Adipocyte (in vitro differentiated cells): Measurements from ENCODE around the gene INHBC.
"Not testable (repeated sequence)": the region's sequence is repeated elsewhere in the genome, so short reads cannot be mapped to it uniquely, and the experiment has no call there.

Source experiments
- DNase-seq: peaks from one replicate; pipeline ENCODE4 v3.0.0-alpha.2; 2015; ENCODE audit warnings: low read depth
- H3K27me3 ChIP-seq: replicated peaks from 2 replicates; pipeline ENCODE4 v1.7.0; 2013; ENCODE audit warnings: mild to moderate bottlenecking, low read length, moderate library complexity; ENCODE audit not compliant: control insufficient read depth, insufficient read depth
- H3K36me3 ChIP-seq: 2 replicates; pipeline ENCODE4 v1.7.0; 2013; ENCODE audit warnings: low read length, mild to moderate bottlenecking, moderate library complexity; ENCODE audit not compliant: control insufficient read depth, insufficient read depth, severe bottlenecking
- H3K4me1 ChIP-seq: 2 replicates; pipeline ENCODE4 v1.7.0; 2013; ENCODE audit warnings: mild to moderate bottlenecking, low read length, moderate library complexity; ENCODE audit not compliant: control insufficient read depth, insufficient read depth
- H3K4me3 ChIP-seq: 2 replicates; pipeline ENCODE4 v1.7.0; 2013; ENCODE audit warnings: mild to moderate bottlenecking, low read length, moderate library complexity
- H3K9ac ChIP-seq: 2 replicates; pipeline ENCODE4 v1.7.0; 2013; ENCODE audit warnings: mild to moderate bottlenecking, low read length, moderate library complexity
- H3K9me3 ChIP-seq: 2 replicates; pipeline ENCODE4 v1.7.0; 2013; ENCODE audit warnings: mild to moderate bottlenecking, low read length, moderate library complexity; ENCODE audit not compliant: control insufficient read depth

INHBC gene

GRCh38 chr12:57495051-57495701, 60.6 kb downstream of the INHBC start:
- H3K36me3 ChIP-seq: peaks cover 63% of the 10 kb centered on the region
- H3K9ac ChIP-seq, H3K27me3 ChIP-seq, H3K9me3 ChIP-seq, H3K4me3 ChIP-seq, DNase-seq, H3K4me1 ChIP-seq: not testable (repeated sequence)

DNA sequence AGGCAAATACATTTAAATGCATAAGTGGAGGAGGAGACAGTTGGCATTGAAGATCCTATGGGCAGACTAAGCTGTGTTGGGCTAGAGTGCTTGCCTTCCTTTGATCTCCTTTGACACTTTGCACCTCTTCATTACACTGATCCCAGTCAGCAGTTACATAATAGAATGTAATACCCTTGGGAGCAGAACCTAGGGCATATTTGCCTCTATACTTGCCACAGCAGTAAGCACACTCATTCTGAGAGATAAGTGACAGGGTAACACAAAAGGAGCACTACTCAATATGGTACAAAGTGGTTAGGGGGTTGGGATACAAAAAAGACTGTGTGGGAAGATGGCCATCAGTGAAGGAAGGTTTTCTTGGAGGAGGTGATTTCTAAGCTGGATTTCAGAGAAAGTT, 62.2 kb downstream of the INHBC start:
- no peak for DNase-seq
- Histone ChIP-seq H3K9ac (no peak overlapping the region), H3K36me3 (peaks cover 63% of the 10 kb centered on the region), H3K4me3 (no peak overlapping the region), H3K4me1 (no peaks in the 10 kb centered on the region), H3K27me3 (no peaks in the 10 kb centered on the region), H3K9me3 (no peaks in the 10 kb centered on the region)

DNA sequence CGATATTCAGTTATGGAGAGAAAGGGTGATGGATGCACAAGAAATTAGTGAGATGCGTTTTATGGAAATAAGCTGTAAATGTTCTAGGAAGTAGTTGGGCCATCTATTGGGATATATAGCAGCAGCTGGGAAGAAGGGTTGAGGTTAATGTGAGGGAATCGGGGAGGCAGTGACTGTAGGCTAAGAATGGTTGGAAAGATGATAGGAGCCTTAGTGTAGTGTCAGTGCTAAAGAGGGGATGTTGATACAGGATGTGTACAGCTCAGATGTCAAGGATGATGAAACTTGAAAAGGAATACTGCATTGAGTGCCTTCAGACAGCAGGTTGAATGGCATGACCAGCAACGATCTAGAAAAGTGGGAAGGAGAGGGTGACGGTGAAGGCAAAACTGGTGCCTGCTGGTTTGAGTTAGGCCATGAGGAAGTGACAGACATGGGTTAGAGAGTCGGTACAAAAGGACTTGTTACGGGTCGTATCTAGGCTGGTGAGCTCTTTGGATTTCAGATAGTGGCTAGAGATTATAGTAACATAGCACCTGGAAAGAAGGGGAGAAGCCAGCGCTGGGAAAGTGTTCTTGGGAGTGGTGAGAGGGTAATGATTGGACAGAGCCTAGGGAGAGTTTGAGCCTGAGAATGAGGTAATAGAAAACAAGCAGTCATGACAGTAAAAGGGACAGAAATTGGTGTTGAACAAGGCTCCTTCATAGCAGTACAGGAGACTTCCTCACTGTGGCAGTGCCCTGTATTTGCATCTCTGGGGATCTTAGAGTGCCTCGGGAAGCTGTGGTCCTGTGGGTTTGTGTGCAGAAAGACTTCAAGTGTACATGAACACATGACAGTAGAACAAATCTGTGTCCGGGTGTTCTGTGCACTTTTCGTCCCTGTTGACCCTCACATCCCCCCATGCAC, 62.9 kb downstream of the INHBC start:
- no peak for DNase-seq
- Histone ChIP-seq H3K9me3 (no peaks in the 10 kb centered on the region), H3K36me3 (peaks cover 64% of the 10 kb centered on the region), H3K9ac (no peak overlapping the region), H3K27me3 (no peaks in the 10 kb centered on the region), H3K4me1 (no peaks in the 10 kb centered on the region), H3K4me3 (no peak overlapping the region)

DNA sequence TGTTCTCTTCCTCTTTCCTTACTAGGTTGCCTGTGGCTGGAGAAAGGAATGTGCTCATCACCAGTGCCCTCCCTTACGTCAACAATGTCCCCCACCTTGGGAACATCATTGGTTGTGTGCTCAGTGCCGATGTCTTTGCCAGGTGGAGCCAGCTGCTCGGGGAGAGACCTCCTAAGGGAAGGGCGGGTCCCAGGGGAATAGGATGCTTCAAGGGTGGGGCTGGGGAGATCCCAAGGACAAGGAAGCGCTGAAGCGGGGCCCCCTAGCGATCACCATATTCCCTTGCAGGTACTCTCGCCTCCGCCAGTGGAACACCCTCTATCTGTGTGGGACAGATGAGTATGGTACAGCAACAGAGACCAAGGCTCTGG, 63.5 kb downstream of the INHBC start:
- Histone ChIP-seq H3K36me3 (peaks cover 65% of the 10 kb centered on the region), H3K4me1 (no peaks in the 10 kb centered on the region)

DNA sequence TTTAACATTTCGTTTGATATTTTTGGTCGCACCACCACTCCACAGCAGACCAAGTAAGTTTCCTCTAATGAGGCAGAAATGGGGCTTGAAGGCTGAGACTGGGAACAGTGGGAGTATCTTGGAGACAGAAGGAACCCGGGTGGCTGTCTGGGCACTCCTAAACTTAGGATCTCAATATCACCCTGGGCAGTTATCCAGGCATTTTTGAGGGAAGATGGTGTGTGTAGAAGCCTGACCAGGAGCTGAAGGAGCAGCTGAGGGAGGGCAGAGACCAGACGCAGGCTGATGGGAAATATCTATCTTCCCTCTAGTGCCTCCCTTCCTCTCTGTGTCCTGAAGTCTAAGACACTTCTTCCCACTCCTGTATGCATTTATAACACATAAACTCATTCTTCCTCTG, 64.0 kb downstream of the INHBC start:
- no peak for DNase-seq
- Histone ChIP-seq H3K9me3 (no peaks in the 10 kb centered on the region), H3K36me3 (peaks cover 69% of the 10 kb centered on the region), H3K4me1 (no peaks in the 10 kb centered on the region), H3K27me3 (no peaks in the 10 kb centered on the region), H3K4me3 (no peak overlapping the region), H3K9ac (no peak overlapping the region)

More for the DNA sequence above, 63.5 kb downstream of the INHBC start:
- Histone ChIP-seq H3K27me3 (no peaks in the 10 kb centered on the region), H3K9me3 (no peaks in the 10 kb centered on the region), H3K9ac (no peak overlapping the region), H3K4me3 (no peak overlapping the region)
- DNase-seq: no peak

DNA sequence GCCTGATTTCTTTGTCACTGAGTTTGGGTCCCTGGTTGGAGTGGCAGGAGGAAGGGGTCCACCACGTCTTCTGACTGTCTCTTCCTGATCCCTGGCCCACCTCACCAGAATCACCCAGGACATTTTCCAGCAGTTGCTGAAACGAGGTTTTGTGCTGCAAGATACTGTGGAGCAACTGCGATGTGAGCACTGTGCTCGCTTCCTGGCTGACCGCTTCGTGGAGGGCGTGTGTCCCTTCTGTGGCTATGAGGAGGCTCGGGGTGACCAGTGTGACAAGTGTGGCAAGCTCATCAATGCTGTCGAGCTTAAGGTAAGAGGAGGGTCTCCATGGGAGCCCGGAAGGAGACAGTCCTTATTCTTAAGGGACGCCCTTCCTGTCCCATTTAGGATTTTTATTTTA, 65.6 kb downstream of the INHBC start:
- H3K27me3 ChIP-seq: no peaks in the 10 kb centered on the region
- H3K9ac ChIP-seq: no peak overlapping the region
- H3K9me3 ChIP-seq: no peaks in the 10 kb centered on the region
- DNase-seq: no peak
- H3K4me3 ChIP-seq: no peak overlapping the region
- peaks cover 82% of the 10 kb centered on the region for H3K36me3 ChIP-seq
- H3K4me1 ChIP-seq: no peaks in the 10 kb centered on the region
